AG04449 (cell line): ENCODE data around the gene TSTD2.

ENCODE experiments used
- CTCF ChIA-PET: fragments of 350-600 bp; formaldehyde crosslinking; extraction: SDS; loops from one replicate; lab custom pipeline; 2021; ENCODE audit warnings: antibody characterized with exemption; lab: Yijun Ruan, JAX
- POLR2A ChIA-PET: fragments of 400-600, 350-600 bp; formaldehyde crosslinking; extraction: SDS; loops from one replicate; lab custom pipeline; 2020; ENCODE audit warnings: antibody characterized with exemption, inconsistent platforms; lab: Yijun Ruan, JAX
- DNase-seq: peaks from one replicate; pipeline ENCODE4 v3.0.0-alpha.2; 2010; ENCODE audit warnings: low read depth, low spot score
- H3K4me3 ChIP-seq: 2 replicates; pipeline ENCODE4 v1.5.1; 2011; ENCODE audit warnings: low read depth, mild to moderate bottlenecking, control low read depth, low read length
- CTCF ChIP-seq: IDR thresholded peaks from one replicate; pipeline ENCODE4 v1.5.1; 2011; ENCODE audit warnings: mild to moderate bottlenecking, moderate library complexity, low read length, control low read depth, inconsistent platforms; ENCODE audit not compliant: insufficient read depth; ENCODE audit errors: missing control alignments

TSTD2 gene

GRCh38 chr9:97571664-97572063 is 61.5 kb downstream of the TSTD2 start:
- no peak for DNase-seq
- no peak for TF ChIP-seq CTCF
- no peak overlapping the region for H3K4me3 ChIP-seq
- ChIA-PET CTCF (no interaction called here), POLR2A (no interaction called here)

GRCh38 chr9:97570899-97571298 is 62.3 kb downstream of the TSTD2 start:
- no peak for TF ChIP-seq CTCF
- no peak for DNase-seq
- CTCF ChIA-PET: no interaction called here
- POLR2A ChIA-PET: no interaction called here
- no peak overlapping the region for H3K4me3 ChIP-seq

DNA sequence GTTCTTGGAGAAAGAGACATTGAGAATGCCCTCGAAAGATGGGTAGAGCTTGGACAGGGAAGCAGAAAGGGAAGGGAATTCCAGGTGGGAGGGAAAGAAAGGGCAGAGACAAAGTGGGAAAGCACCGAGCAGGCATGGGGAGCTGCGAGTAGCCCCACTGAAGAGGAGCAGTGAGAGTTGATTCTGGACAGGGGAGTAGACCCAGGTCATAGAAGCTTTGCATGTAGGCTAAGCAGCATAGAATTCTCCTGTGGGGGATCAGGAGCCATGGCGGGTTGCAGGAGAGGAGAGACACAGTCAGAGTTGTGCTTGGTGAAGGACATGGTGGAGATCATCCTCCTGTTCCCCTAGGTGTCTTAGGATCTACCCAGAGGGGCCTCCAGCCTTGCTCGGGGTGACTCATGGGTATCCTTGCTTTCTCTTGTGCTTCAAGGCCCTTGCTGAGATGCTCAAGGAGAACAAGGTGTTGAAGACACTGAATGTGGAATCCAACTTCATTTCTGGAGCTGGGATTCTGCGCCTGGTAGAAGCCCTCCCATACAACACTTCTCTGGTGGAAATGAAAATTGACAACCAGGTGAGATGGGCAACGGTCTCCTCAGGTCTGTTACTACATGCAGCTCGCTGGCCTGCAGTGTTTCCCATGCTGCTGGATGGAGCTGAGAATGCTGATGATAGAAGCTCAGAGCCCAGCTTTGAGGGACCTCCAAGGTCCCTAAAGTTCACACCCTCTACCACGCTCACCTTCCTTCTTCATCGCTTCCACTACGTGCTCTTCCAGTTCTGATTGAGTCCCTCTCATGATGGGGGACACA is 64.5 kb downstream of the TSTD2 start:
- ChIA-PET POLR2A (no interaction called here), CTCF (no interaction called here)
- no peak for TF ChIP-seq CTCF
- H3K4me3 ChIP-seq: no peak overlapping the region
- no peak for DNase-seq

DNA sequence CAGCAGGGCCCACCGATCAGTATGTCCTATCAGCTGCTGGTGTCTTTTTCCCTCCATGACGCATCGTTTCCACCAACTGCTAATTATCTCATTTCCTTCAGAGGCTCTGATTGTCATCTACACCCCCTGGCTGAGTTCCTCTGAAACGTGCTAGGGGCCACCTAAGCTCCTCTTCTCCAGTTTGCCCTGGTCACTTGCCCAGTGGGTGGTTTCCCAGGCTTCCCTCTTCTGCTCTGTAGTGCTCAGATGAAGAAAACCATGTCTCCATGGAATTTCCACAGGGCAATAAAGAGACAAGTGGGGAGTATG is 65.3 kb downstream of the TSTD2 start:
- CTCF ChIA-PET: no interaction called here

GRCh38 chr9:97567182-97567893 is 65.8 kb downstream of the TSTD2 start:
- TF ChIP-seq CTCF: no peak
- POLR2A ChIA-PET: no interaction called here
- CTCF ChIA-PET: no interaction called here
- no peak for DNase-seq
- no peak overlapping the region for H3K4me3 ChIP-seq

More for the DNA sequence above, 65.3 kb downstream of the TSTD2 start:
- POLR2A ChIA-PET: no interaction called here
- no peak for TF ChIP-seq CTCF
- DNase-seq: no peak
- no peak overlapping the region for H3K4me3 ChIP-seq

DNA sequence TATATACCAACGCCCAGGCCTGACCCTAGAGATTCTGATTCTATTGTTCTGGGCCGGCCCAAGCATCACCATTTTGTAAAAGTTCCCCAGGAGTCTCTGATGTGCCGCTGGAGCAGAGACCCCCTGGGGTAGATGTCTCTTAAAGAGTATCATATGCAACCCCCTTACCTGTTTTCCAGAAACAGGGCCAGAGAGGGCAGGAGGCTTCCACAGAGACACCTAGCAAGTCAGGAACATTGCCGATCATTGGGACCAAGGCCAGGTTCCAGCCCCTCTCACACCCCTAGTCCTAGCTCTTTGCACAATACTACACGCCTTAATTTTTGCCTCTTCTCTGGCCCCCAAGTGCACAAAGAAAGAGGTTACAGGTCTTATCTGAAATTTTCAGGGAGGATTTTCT is 67.9 kb downstream of the TSTD2 start:
- ChIA-PET POLR2A (no interaction called here), CTCF (interaction anchor here (1.2 to 1.4 kb wide), 2 partner anchors 33 to 38 kb away, joined by 3 to 6 read pairs; no protein-coding TSS in a partner anchor)
- H3K4me3 ChIP-seq: no peak overlapping the region
- DNase-seq: no peak
- TF ChIP-seq CTCF: no peak
